Astrocyte of the spinal cord (primary cell): ENCODE results near the gene UBQLNL.
A peak's percentile ranks its signal among the peaks of the same experiment; 100 is the strongest.

Experiments
- DNase-seq: peaks from one replicate; pipeline ENCODE4 v3.0.0; 2011; ENCODE audit warnings: low read depth, low spot score
- H3K4me3 ChIP-seq: 2 replicates; pipeline ENCODE4 v1.5.1; 2011; ENCODE audit warnings: low read depth, mild to moderate bottlenecking, low read length, moderate library complexity
- CTCF ChIP-seq: IDR thresholded peaks from 2 replicates; pipeline ENCODE4 v1.5.1; 2012; ENCODE audit warnings: low read depth, mild to moderate bottlenecking, low read length, inconsistent platforms
- in situ Hi-C: cut with HindIII; loops from 2 replicates; pipeline ENCODE4 v1.10.0; 2017; ENCODE audit warnings: low sequenced_read_pairs

UBQLNL gene

DNA sequence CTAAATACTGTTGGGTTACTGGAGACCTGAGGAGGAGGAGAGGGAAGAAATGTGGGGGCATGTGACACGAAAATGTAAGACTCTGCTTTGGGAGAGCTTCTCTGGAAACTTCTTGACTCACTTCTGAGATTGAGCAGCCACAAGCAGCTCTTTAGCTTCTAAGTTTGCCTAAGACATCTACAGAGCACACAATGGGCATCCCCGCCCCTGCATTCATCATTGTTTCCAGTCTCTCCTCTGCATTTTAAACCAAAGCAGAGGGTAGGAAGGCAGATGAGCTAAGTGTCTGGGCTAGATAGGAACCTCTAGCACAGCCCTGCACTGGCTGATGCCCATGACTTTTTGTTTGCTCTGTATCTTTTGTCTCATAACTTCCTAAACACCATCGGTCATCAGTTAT lies 30.1 kb downstream of the UBQLNL start:
- TF ChIP-seq CTCF, result no peak
- DNase-seq, result no peak
- no peak overlapping the region for H3K4me3 ChIP-seq
- in situ Hi-C loops, result no loop called here

- no peak overlapping the region for H3K4me3 ChIP-seq
- in situ Hi-C loops, result no loop called here
- no peak for TF ChIP-seq CTCF
- no peak for DNase-seq
These were observed 30.5 kb downstream of the UBQLNL start for GRCh38 chr11:5486003-5486402.

- peak; percentile 83 for TF ChIP-seq CTCF
- H3K4me3 ChIP-seq, result no peak overlapping the region
- in situ Hi-C loops, result no loop called here
- peak; percentile 56 for DNase-seq
These were observed 40.2 kb downstream of the UBQLNL start for GRCh38 chr11:5476186-5476819.

- no peak for DNase-seq
- no peak overlapping the region for H3K4me3 ChIP-seq
- in situ Hi-C loops, result no loop called here
- no peak for TF ChIP-seq CTCF
These were observed 42.6 kb downstream of the UBQLNL start for GRCh38 chr11:5473921-5474320.

GRCh38 chr11:5467527-5467926 lies 49.0 kb downstream of the UBQLNL start:
- TF ChIP-seq CTCF, result no peak
- DNase-seq, result no peak
- no peak overlapping the region for H3K4me3 ChIP-seq
- in situ Hi-C loops, result no loop called here
